Neural cell (in vitro differentiated cells): Measurements from ENCODE around the gene ANKRD60.

Experiments used
- CTCF ChIP-seq: fragments of 450-650 bp; IDR thresholded peaks from 2 replicates; pipeline ENCODE4 v1.5.1; 2014; ENCODE audit warnings: antibody characterized with exemption, mild to moderate bottlenecking, moderate library complexity; ENCODE audit not compliant: poor library complexity, severe bottlenecking
- EZH2 ChIP-seq: fragments of 200-600, 300-800 bp; shearing (Covaris generic), sonication (generic); IDR thresholded peaks from 2 replicates; pipeline ENCODE4 v1.6.1; 2014; ENCODE audit warnings: antibody characterized with exemption, low read length, borderline replicate concordance, mild to moderate bottlenecking; ENCODE audit not compliant: insufficient read depth, poor library complexity, severe bottlenecking
- POLR2AphosphoS5 ChIP-seq: IDR thresholded peaks from 2 replicates; pipeline ENCODE4 v1.6.1; 2012

DNA sequence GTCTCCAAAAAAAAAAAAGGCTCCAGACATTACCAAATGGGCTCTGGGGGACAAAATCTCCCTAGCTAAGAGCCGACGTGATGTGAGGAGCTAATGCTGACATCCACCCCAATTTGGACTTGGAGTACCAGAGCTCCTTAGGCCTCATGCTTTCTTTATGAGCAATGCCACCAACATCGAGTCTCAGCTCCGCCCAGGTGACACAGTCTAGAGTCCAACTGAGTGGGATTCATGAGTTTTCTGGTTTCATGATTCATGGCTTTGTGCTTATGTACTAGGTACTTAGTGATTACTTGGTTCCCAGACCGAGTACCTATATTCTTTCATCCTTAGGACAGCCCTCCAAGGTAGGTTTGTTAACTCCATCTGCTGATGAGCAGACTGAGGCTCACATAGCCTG, 4.4 kb downstream of the ANKRD60 start:
- TF ChIP-seq CTCF (no peak), POLR2AphosphoS5 (no peak), EZH2 (no peak)
